Upper lobe of right lung (tissue), 1 donor: ENCODE results near the gene PIK3IP1. TPM values are rescaled to one million over a fixed set of nuclear protein-coding genes. Genes with fewer than 3 reads are reported as not detected.
"Not testable (repeated sequence)": the region's sequence is repeated elsewhere in the genome, so short reads cannot be mapped to it uniquely, and the experiment has no call there.

Experiments used
- ATAC-seq: fragments of 200-7000 bp; cut with Tn5 transposase; one replicate; pipeline ENCODE4 v1.9.1; 2020; ENCODE audit warnings: mild to moderate bottlenecking, moderate library complexity
- DNase-seq: peaks from one replicate; pipeline ENCODE4 v3.0.0-alpha.2; 2020
- H3K27ac ChIP-seq: fragments of 200-600 bp; one replicate; pipeline ENCODE4 v1.8.0; 2022
- H3K27me3 ChIP-seq: fragments of 200-600 bp; one replicate; pipeline ENCODE4 v1.8.0; 2022; ENCODE audit warnings: mild to moderate bottlenecking
- H3K36me3 ChIP-seq: fragments of 200-600 bp; one replicate; pipeline ENCODE4 v1.8.0; 2022
- H3K4me1 ChIP-seq: fragments of 200-600 bp; one replicate; pipeline ENCODE4 v1.8.0; 2022
- H3K4me3 ChIP-seq: fragments of 200-600 bp; one replicate; pipeline ENCODE4 v1.8.0; 2022; ENCODE audit warnings: mild to moderate bottlenecking
- H3K9me3 ChIP-seq: fragments of 200-600 bp; one replicate; pipeline ENCODE4 v1.8.0; 2022
- CTCF ChIP-seq: fragments of 200-600 bp; IDR thresholded peaks from one replicate; pipeline ENCODE4 v1.8.0; 2022; ENCODE audit warnings: antibody characterized with exemption
- intact Hi-C: fragments of 100-400 bp; cut with DNase I; formaldehyde crosslinking; loops from one replicate; pipeline ENCODE4 v1.11.0; 2022
- total RNA-seq: library from RNA; stranded (reverse); fragmentation: NEBNext Ultra II Directional; extraction: Animal tissue kit (Norgen Biotek cat#: 25700); gene quantifications from one replicate; pipeline ENCODE4 v1.2.1, GENCODE V29; 2021
- donor health status: DM: no; HTN: yes; CAD: no; lungs with severe emphysema.

PIK3IP1 gene
- total RNA-seq, 1 donor from 2014 or later, result 56.4 TPM

GRCh38 chr22:31248138-31248745 is 44.0 kb downstream of the PIK3IP1 start:
- TF ChIP-seq CTCF, result no peak
- H3K4me1 ChIP-seq, result peaks cover 38% of the 10 kb centered on the region
- H3K9me3 ChIP-seq, result no peaks in the 10 kb centered on the region
- H3K27ac ChIP-seq, result peak overlapping the region; percentile 63
- H3K27me3 ChIP-seq, result no peaks in the 10 kb centered on the region
- ATAC-seq (peak; percentile 94), DNase-seq (peak; percentile 85)
- H3K4me3 ChIP-seq, result peak overlapping the region; percentile 62
- intact Hi-C loops, result no loop called here
- H3K36me3 ChIP-seq, result no peaks in the 10 kb centered on the region

- DNase-seq (no peak), ATAC-seq (peak; percentile 34)
- Histone ChIP-seq H3K36me3 (no peaks in the 10 kb centered on the region), H3K4me1 (peaks cover 38% of the 10 kb centered on the region), H3K9me3 (no peaks in the 10 kb centered on the region), H3K27ac (peak overlapping the region; percentile 63), H3K27me3 (no peaks in the 10 kb centered on the region), H3K4me3 (peak overlapping the region; percentile 62)
- intact Hi-C loops, result no loop called here
- no peak for TF ChIP-seq CTCF
Observed at GRCh38 chr22:31247726-31248125, 44.6 kb downstream of the PIK3IP1 start.

- Histone ChIP-seq H3K9me3 (no peaks in the 10 kb centered on the region), H3K27me3 (no peaks in the 10 kb centered on the region), H3K4me3 (no peak overlapping the region), H3K36me3 (no peaks in the 10 kb centered on the region), H3K27ac (no peak overlapping the region), H3K4me1 (peaks cover 38% of the 10 kb centered on the region)
- intact Hi-C loops, result no loop called here
- no peak for ATAC-seq
- no peak for DNase-seq
- no peak for TF ChIP-seq CTCF
Observed at GRCh38 chr22:31246687-31247086, 45.6 kb downstream of the PIK3IP1 start.

GRCh38 chr22:31245998-31246397 is 46.3 kb downstream of the PIK3IP1 start:
- ATAC-seq, H3K36me3 ChIP-seq, H3K4me3 ChIP-seq, DNase-seq, H3K27me3 ChIP-seq, H3K27ac ChIP-seq, H3K9me3 ChIP-seq, intact Hi-C loops: not testable (repeated sequence)
- peaks cover 34% of the 10 kb centered on the region for H3K4me1 ChIP-seq

- no peaks in the 10 kb centered on the region for H3K36me3 ChIP-seq
- no peak overlapping the region for H3K4me3 ChIP-seq
- DNase-seq, result no peak
- H3K27ac ChIP-seq, result no peak overlapping the region
- no peak for TF ChIP-seq CTCF
- ATAC-seq, result no peak
- intact Hi-C loops, result no loop called here
- no peaks in the 10 kb centered on the region for H3K27me3 ChIP-seq
- H3K4me1 ChIP-seq, result peaks cover 24% of the 10 kb centered on the region
- H3K9me3 ChIP-seq, result no peaks in the 10 kb centered on the region
Observed at GRCh38 chr22:31244943-31245451, 47.3 kb downstream of the PIK3IP1 start.

GRCh38 chr22:31244046-31244942 is 48.0 kb downstream of the PIK3IP1 start:
- DNase-seq (no peak), ATAC-seq (peak; percentile 15)
- Histone ChIP-seq H3K27me3 (no peaks in the 10 kb centered on the region), H3K4me3 (no peak overlapping the region), H3K27ac (peak overlapping the region; percentile 17), H3K36me3 (no peaks in the 10 kb centered on the region), H3K9me3 (no peaks in the 10 kb centered on the region), H3K4me1 (peaks cover 23% of the 10 kb centered on the region)
- TF ChIP-seq CTCF, result no peak
- intact Hi-C loops, result no loop called here
